Activated T-cell treated with anti-CD3 and anti-CD28 coated beads for 4 hours (primary cell): ENCODE results near the gene TAOK3.
"Not testable (repeated sequence)": the region's sequence is repeated elsewhere in the genome, so short reads cannot be mapped to it uniquely, and the experiment has no call there.

Source experiments
- DNase-seq: peaks from one replicate; pipeline ENCODE4 v3.0.0-alpha.2; 2020

TAOK3 gene

GRCh38 chr12:118334939-118335567 lies 37.7 kb downstream of the TAOK3 start:
- DNase-seq, result no peak

GRCh38 chr12:118334241-118334640 lies 38.5 kb downstream of the TAOK3 start:
- DNase-seq, result no peak

GRCh38 chr12:118332511-118332910 lies 40.2 kb downstream of the TAOK3 start:
- no peak for DNase-seq

- DNase-seq, result no peak
Observed at GRCh38 chr12:118330421-118331018, 42.2 kb downstream of the TAOK3 start.

GRCh38 chr12:118328486-118329330 lies 44.0 kb downstream of the TAOK3 start:
- no peak for DNase-seq

- DNase-seq, result no peak
Observed at GRCh38 chr12:118327391-118327790, 45.3 kb downstream of the TAOK3 start.

- no peak for DNase-seq
Observed at GRCh38 chr12:118326991-118327390, 45.7 kb downstream of the TAOK3 start.

GRCh38 chr12:118325081-118325480 lies 47.6 kb downstream of the TAOK3 start:
- DNase-seq, result no peak

- DNase-seq, result no peak
Observed at GRCh38 chr12:118319627-118320026, 53.1 kb downstream of the TAOK3 start.

- DNase-seq, result no peak
Observed at GRCh38 chr12:118318744-118319143, 54.0 kb downstream of the TAOK3 start.

- DNase-seq, result no peak
Observed at GRCh38 chr12:118317729-118318128, 55.0 kb downstream of the TAOK3 start.

GRCh38 chr12:118315821-118316220 lies 56.9 kb downstream of the TAOK3 start:
- DNase-seq, result no peak

- no peak for DNase-seq
Observed at GRCh38 chr12:118312578-118312977, 60.1 kb downstream of the TAOK3 start.

- no peak for DNase-seq
Observed at GRCh38 chr12:118311666-118312065, 61.0 kb downstream of the TAOK3 start.

- no peak for DNase-seq
Observed at GRCh38 chr12:118310320-118310719, 62.4 kb downstream of the TAOK3 start.

- DNase-seq, result not testable (repeated sequence)
Observed at GRCh38 chr12:118308006-118308405, 64.7 kb downstream of the TAOK3 start.

- peak; percentile 25 for DNase-seq
Observed at GRCh38 chr12:118307069-118307954, 65.4 kb downstream of the TAOK3 start.

GRCh38 chr12:118304093-118304492 lies 68.6 kb downstream of the TAOK3 start:
- no peak for DNase-seq

- no peak for DNase-seq
Observed at GRCh38 chr12:118302053-118302452, 70.7 kb downstream of the TAOK3 start.

GRCh38 chr12:118299791-118300460 lies 72.8 kb downstream of the TAOK3 start:
- DNase-seq, result no peak

- DNase-seq, result no peak
Observed at GRCh38 chr12:118297284-118297683, 75.4 kb downstream of the TAOK3 start.

GRCh38 chr12:118292836-118293235 lies 79.9 kb downstream of the TAOK3 start:
- DNase-seq, result no peak
